PC-9 (cell line): Measurements from ENCODE around the gene ITK.

Experiments used
- EZH2 ChIP-seq: fragments of 200-600 bp; sonication (generic); IDR thresholded peaks from 2 replicates; pipeline ENCODE4 v1.8.0; 2017; ENCODE audit warnings: antibody characterized with exemption, low read depth
- TF ChIP-seq, protein P1 (sequence below): fragments of 200-600 bp; sonication (generic); conservative IDR thresholded peaks from 2 replicates; pipeline ENCODE4 v1.6.1; 2017; ENCODE audit warnings: mixed run types, antibody characterized with exemption, mild to moderate bottlenecking, moderate library complexity

DNA sequence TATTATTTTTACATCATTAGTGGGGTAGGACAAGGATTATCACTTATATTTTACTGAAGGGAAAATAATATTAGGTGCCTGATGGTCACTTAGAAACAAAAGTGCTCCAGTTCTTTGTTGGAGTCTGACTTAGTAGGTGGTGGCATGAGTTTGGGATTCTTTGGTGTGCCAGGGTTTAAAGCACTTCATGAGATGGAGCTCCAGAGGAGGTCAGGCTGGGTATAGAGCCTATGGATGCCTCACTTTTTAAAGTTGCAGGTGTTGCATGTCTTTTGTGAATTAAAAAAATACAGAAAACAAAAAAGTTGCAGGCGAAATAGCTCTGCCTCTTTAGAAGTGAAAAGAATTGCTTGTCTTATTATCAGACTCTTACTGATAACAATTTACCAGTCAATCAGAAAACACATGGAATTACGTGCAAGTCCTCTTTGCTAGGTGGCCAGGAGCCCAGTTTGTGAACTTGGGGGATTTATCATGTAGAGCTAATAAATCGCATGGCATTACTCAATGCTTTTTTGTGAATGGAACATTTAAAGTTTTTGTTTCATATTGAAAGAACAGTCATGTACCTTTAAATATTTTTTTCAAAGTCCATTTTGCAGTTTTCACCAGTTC is 1.6 kb downstream of the ITK start:
- TF ChIP-seq, protein P1, sequence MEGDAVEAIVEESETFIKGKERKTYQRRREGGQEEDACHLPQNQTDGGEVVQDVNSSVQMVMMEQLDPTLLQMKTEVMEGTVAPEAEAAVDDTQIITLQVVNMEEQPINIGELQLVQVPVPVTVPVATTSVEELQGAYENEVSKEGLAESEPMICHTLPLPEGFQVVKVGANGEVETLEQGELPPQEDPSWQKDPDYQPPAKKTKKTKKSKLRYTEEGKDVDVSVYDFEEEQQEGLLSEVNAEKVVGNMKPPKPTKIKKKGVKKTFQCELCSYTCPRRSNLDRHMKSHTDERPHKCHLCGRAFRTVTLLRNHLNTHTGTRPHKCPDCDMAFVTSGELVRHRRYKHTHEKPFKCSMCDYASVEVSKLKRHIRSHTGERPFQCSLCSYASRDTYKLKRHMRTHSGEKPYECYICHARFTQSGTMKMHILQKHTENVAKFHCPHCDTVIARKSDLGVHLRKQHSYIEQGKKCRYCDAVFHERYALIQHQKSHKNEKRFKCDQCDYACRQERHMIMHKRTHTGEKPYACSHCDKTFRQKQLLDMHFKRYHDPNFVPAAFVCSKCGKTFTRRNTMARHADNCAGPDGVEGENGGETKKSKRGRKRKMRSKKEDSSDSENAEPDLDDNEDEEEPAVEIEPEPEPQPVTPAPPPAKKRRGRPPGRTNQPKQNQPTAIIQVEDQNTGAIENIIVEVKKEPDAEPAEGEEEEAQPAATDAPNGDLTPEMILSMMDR: no peak
- TF ChIP-seq EZH2: no peak
